HL-60 (cell line): ENCODE data around the gene DNAAF3.

ENCODE experiments used
- POLR2AphosphoS5 ChIP-seq: IDR thresholded peaks from 2 replicates; pipeline ENCODE4 v1.6.1; 2012; ENCODE audit warnings: low read depth
- TF ChIP-seq, protein P1 (sequence below): IDR thresholded peaks from 2 replicates; pipeline ENCODE4 v1.6.1; 2012; ENCODE audit warnings: low read depth; ENCODE audit not compliant: insufficient replicate concordance
- TF ChIP-seq, protein P2 (sequence below): IDR thresholded peaks from one replicate; pipeline ENCODE4 v1.5.1; 2011; ENCODE audit warnings: low read length, control low read depth, inconsistent platforms; ENCODE audit not compliant: insufficient read depth

DNA sequence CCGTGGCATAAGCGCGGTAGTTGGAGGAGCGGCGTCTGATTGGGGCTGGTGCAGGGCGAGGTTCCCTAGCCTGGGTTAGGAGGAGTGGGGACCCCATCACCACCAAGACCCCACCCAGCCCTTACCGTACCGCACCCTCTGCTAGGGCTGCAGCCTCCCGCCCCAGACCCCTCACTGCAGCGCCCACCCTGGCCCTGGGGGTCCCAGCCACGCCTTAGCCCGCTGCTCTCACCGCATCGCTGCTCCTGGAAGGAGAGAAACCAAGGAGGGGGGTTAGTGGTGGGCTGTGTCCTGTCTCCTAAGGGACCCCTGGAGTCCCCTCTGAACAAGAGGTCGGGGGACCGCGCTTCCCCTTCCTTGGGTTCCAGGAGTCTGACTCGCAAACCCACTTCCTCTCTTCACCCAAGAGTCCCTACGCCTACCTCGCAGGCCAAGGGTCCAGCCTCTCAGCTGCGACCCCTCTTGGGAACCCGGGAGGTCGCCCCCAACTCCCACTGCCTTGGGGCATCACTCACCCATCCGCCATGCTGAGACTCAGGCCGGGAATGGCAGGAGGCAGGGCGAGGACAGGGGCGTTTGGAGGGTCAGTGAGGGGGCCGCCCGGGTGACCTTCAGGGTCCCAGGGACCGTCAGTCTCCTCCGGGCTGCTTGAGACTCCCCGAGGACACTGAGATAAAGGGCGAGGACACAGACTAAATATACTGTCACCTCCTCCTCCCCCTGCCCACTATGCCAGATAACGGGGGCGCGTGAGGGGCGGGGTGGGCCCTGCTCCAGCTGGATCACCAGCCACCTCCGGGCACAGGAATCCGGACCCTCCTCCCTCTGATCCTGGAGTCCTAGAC lies 9.1 kb downstream of the DNAAF3 start, which contains the start of gene TNNI3:
- TF ChIP-seq, protein P1, sequence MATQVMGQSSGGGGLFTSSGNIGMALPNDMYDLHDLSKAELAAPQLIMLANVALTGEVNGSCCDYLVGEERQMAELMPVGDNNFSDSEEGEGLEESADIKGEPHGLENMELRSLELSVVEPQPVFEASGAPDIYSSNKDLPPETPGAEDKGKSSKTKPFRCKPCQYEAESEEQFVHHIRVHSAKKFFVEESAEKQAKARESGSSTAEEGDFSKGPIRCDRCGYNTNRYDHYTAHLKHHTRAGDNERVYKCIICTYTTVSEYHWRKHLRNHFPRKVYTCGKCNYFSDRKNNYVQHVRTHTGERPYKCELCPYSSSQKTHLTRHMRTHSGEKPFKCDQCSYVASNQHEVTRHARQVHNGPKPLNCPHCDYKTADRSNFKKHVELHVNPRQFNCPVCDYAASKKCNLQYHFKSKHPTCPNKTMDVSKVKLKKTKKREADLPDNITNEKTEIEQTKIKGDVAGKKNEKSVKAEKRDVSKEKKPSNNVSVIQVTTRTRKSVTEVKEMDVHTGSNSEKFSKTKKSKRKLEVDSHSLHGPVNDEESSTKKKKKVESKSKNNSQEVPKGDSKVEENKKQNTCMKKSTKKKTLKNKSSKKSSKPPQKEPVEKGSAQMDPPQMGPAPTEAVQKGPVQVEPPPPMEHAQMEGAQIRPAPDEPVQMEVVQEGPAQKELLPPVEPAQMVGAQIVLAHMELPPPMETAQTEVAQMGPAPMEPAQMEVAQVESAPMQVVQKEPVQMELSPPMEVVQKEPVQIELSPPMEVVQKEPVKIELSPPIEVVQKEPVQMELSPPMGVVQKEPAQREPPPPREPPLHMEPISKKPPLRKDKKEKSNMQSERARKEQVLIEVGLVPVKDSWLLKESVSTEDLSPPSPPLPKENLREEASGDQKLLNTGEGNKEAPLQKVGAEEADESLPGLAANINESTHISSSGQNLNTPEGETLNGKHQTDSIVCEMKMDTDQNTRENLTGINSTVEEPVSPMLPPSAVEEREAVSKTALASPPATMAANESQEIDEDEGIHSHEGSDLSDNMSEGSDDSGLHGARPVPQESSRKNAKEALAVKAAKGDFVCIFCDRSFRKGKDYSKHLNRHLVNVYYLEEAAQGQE: no peak
- TF ChIP-seq, protein P2, sequence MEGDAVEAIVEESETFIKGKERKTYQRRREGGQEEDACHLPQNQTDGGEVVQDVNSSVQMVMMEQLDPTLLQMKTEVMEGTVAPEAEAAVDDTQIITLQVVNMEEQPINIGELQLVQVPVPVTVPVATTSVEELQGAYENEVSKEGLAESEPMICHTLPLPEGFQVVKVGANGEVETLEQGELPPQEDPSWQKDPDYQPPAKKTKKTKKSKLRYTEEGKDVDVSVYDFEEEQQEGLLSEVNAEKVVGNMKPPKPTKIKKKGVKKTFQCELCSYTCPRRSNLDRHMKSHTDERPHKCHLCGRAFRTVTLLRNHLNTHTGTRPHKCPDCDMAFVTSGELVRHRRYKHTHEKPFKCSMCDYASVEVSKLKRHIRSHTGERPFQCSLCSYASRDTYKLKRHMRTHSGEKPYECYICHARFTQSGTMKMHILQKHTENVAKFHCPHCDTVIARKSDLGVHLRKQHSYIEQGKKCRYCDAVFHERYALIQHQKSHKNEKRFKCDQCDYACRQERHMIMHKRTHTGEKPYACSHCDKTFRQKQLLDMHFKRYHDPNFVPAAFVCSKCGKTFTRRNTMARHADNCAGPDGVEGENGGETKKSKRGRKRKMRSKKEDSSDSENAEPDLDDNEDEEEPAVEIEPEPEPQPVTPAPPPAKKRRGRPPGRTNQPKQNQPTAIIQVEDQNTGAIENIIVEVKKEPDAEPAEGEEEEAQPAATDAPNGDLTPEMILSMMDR: no peak
- TF ChIP-seq POLR2AphosphoS5: no peak
